GM10248 (cell line): Measurements from ENCODE around the gene UFD1.

Source experiments
- CTCF ChIA-PET: fragments of 300-600 bp; sonication (Branson Sonifier 250); formaldehyde crosslinking; extraction: SDS; loops from one replicate; lab custom pipeline; 2021; ENCODE audit warnings: antibody characterized with exemption; lab: Yijun Ruan, JAX
- POLR2A ChIA-PET: fragments of 350-650 bp; sonication (Branson Sonifier 250); formaldehyde crosslinking; extraction: SDS; loops from one replicate; lab custom pipeline; 2020; ENCODE audit warnings: antibody characterized with exemption; lab: Yijun Ruan, JAX
- DNase-seq: peaks from one replicate; pipeline ENCODE4 v3.0.0; 2012; ENCODE audit errors: extremely low spot score
- CTCF ChIP-seq: IDR thresholded peaks from 2 replicates; pipeline ENCODE4 v1.5.1; 2012; ENCODE audit warnings: mild to moderate bottlenecking, low read depth; ENCODE audit errors: extremely low read depth, missing control alignments, control extremely low read depth

UFD1 gene

GRCh38 chr22:19463491-19464469 lies 15.2 kb downstream of the UFD1 start:
- CTCF ChIA-PET: interaction anchor here (0.8 to 3.8 kb wide), 6 partner anchors 10 to 168 kb away, joined by 3 to 15 read pairs (median 4); no protein-coding TSS in a partner anchor
- no peak for TF ChIP-seq CTCF
- POLR2A ChIA-PET: no interaction called here
- no peak for DNase-seq

- no peak for TF ChIP-seq CTCF
- POLR2A ChIA-PET: no interaction called here
- CTCF ChIA-PET: interaction anchor here (1.3 to 3.8 kb wide), 4 partner anchors 9 to 20 kb away, joined by 4 to 15 read pairs (median 8); no protein-coding TSS in a partner anchor
Observed at GRCh38 chr22:19463008-19463407, 16.0 kb downstream of the UFD1 start.

GRCh38 chr22:19461506-19461905 lies 17.5 kb downstream of the UFD1 start:
- POLR2A ChIA-PET: no interaction called here
- TF ChIP-seq CTCF: no peak
- CTCF ChIA-PET: interaction anchor here (1.1 to 3.8 kb wide), 2 partner anchors 12 to 37 kb away, joined by 3 to 15 read pairs; no protein-coding TSS in a partner anchor
- no peak for DNase-seq

More at GRCh38 chr22:19463008-19463407, 16.0 kb downstream of the UFD1 start:
- DNase-seq: no peak

- DNase-seq: no peak
- no peak for TF ChIP-seq CTCF
- CTCF ChIA-PET: interaction anchor here (0.8 kb wide), 1 partner anchor 17 kb away, joined by 3 read pairs; no protein-coding TSS in a partner anchor
- POLR2A ChIA-PET: no interaction called here
Observed at GRCh38 chr22:19460036-19460435, 19.0 kb downstream of the UFD1 start.

GRCh38 chr22:19457828-19458428 lies 21.1 kb downstream of the UFD1 start:
- DNase-seq: no peak
- TF ChIP-seq CTCF: no peak
- ChIA-PET CTCF (interaction anchor here (1.0 to 1.8 kb wide), 4 partner anchors 16 to 172 kb away, joined by 3 to 6 read pairs (median 4); no protein-coding TSS in a partner anchor), POLR2A (interaction anchor here (1.6 kb wide), 1 partner anchor 15 kb away, joined by 4 read pairs; no protein-coding TSS in a partner anchor)

GRCh38 chr22:19456541-19456940 lies 22.5 kb downstream of the UFD1 start:
- POLR2A ChIA-PET: no interaction called here
- TF ChIP-seq CTCF: no peak
- no peak for DNase-seq
- CTCF ChIA-PET: interaction anchor here (1.3 kb wide), 1 partner anchor 52 kb away, joined by 3 read pairs; no protein-coding TSS in a partner anchor
